Psoas muscle (tissue), 8 donors: ENCODE results near the gene PHAF1. TPM values are rescaled to one million over a fixed set of nuclear protein-coding genes. Genes with fewer than 3 reads are reported as not detected.

Experiments used
- ATAC-seq, 4 donors: fragments of 200-7000 bp; cut with Tn5 transposase; one replicate each; pipeline ENCODE4 v1.9.1; 2020; ENCODE audit warnings: moderate library complexity in 3 of 4, mild to moderate bottlenecking in 2 of 4
- DNase-seq, 2 donors: peaks; one replicate each; pipeline ENCODE4 v3.0.0-alpha.2; 2020
- H3K27ac ChIP-seq: fragments of 200-600 bp; one replicate; pipeline ENCODE4 v1.8.0; 2022
- H3K27me3 ChIP-seq, 3 donors: fragments of 200-600 bp in 1 of 3; one replicate each; pipeline versions ENCODE4 v1.6.1 to v1.8.0; 2013 to 2022; ENCODE audit warnings: low read length in 2 of 3, mild to moderate bottlenecking in 2 of 3, moderate library complexity in 1 of 3; ENCODE audit not compliant: insufficient read depth in 3 of 3
- H3K36me3 ChIP-seq, 2 donors: fragments of 200-600 bp in 1 of 2; one replicate each; pipeline versions ENCODE4 v1.6.1 to v1.8.0; 2013 to 2022; ENCODE audit warnings: low read depth in 1 of 2, mild to moderate bottlenecking in 1 of 2, moderate library complexity in 1 of 2; ENCODE audit not compliant: insufficient read depth in 1 of 2
- H3K4me1 ChIP-seq: fragments of 200-600 bp; one replicate; pipeline ENCODE4 v1.8.0; 2022
- H3K4me3 ChIP-seq: fragments of 200-600 bp; one replicate; pipeline ENCODE4 v1.8.0; 2022; ENCODE audit warnings: mild to moderate bottlenecking
- H3K9me3 ChIP-seq: fragments of 200-600 bp; one replicate; pipeline ENCODE4 v1.8.0; 2022
- WGBS, 3 donors: extraction: QIAGEN DNeasy Blood & Tissue Kit; methylation state at CpG; one replicate each; pipeline versions ENCODE4 v1.1.6 to v1.1.7; 2013; 5-methylcytosine and 5-hydroxymethylcytosine counted together
- intact Hi-C, 2 donors: fragments of 100-400 bp; cut with DNase I; formaldehyde crosslinking; loops; one replicate each; pipeline versions ENCODE4 v1.11.0 to v1.14.2; 2022
- polyA plus RNA-seq, 3 donors: library from polyadenylated mRNA; stranded (reverse); fragments of 200-250 nt; gene quantifications; one replicate each; pipeline ENCODE4 v1.2.3, GENCODE V29; 2013
- total RNA-seq, 4 donors: library from RNA; stranded (reverse); fragmentation: NEBNext Ultra II Directional in 2 of 4; extraction: Animal tissue kit (Norgen Biotek cat#: 25700) in 2 of 4; gene quantifications; one replicate each; pipeline versions ENCODE4 v1.2.1 to v1.2.4, GENCODE V29; 2021 to 2023
- TF ChIP-seq, protein P1 (sequence below): fragments of 200-600 bp; IDR thresholded peaks from one replicate; pipeline ENCODE4 v1.8.0; 2022; ENCODE audit warnings: antibody characterized with exemption
- donor health status: healthy with polysubstance abuse.
- donor health status: DM: no; HTN: no; CAD: no; lungs with moderate emphysema.
- donor health status: Bipolar disorder and iron deficiency.
- donor health status: healthy.
- donor health status: DM: yes; HTN: yes; CAD: no.
- donor health status: DM: no; HTN: no; CAD: no.
- donor health status: DM: no; HTN: no; CAD: no.
- donor health status: DM: yes; HTN: yes; CAD: no.

Gene PHAF1
- total and polyA plus RNA-seq, 7 donors = 12.2 to 60.4 (median 15.4) TPM

DNA sequence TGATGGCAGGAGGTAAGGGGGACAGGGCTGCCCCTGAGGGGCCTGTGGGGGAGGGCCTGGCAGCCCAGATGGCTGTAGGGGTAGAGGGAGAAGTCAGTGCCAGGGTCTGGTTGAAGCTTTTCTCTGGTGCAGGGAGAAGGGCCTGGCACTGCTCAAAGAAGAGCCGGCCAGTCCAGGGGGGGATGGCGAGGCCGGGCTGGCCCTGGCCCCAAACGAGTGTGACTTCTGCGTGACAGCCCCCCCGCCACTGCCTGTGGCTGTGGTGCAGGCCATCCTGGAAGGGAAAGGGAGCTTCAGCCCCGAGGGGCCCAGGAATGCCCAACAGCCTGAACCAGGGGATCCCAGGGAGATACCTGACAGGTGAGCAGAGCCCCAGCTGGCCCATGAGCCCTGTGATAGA lies 57.8 kb downstream of the PHAF1 start:
- no peak for ATAC-seq
- DNase-seq = peak in 1 of 2 donors; percentile 12
- Histone ChIP-seq H3K27me3 (no peaks in the 10 kb centered on the region), H3K36me3 (peaks cover 0 to 20% of the 10 kb centered on the region in 2 donors), H3K27ac (peak overlapping the region; percentile 97), H3K4me3 (no peak overlapping the region), H3K9me3 (no peaks in the 10 kb centered on the region), H3K4me1 (peaks cover 40% of the 10 kb centered on the region)
- WGBS, 3 donors = 78 to 92% (median 85%) methylated on average over 7 of the region's 7 CpGs
- TF ChIP-seq, protein P1, sequence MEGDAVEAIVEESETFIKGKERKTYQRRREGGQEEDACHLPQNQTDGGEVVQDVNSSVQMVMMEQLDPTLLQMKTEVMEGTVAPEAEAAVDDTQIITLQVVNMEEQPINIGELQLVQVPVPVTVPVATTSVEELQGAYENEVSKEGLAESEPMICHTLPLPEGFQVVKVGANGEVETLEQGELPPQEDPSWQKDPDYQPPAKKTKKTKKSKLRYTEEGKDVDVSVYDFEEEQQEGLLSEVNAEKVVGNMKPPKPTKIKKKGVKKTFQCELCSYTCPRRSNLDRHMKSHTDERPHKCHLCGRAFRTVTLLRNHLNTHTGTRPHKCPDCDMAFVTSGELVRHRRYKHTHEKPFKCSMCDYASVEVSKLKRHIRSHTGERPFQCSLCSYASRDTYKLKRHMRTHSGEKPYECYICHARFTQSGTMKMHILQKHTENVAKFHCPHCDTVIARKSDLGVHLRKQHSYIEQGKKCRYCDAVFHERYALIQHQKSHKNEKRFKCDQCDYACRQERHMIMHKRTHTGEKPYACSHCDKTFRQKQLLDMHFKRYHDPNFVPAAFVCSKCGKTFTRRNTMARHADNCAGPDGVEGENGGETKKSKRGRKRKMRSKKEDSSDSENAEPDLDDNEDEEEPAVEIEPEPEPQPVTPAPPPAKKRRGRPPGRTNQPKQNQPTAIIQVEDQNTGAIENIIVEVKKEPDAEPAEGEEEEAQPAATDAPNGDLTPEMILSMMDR = no peak
- intact Hi-C loops = no loop called here

DNA sequence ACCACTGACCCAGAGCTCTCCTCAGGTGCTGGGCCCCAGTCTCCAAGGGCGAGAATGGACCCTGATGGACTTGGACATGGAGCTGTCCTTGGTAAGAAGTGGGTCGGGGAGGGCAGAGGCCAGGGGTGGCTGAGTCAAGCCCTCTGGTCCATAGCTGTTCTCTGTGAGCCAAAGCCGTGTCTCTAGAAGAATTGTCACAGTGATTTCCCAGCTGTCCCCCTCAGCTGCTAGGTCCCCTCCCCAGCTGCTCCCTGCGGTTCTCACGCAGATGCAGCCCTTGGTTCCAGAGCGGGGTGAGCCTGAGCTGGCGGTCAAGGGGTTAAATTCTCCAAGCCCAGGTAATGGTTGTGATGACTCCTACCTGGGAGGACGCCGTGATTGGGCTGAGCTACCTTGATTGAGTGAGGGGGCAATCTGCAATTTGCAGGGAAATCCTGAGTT lies 59.3 kb downstream of the PHAF1 start:
- Histone ChIP-seq H3K9me3 (no peaks in the 10 kb centered on the region), H3K4me3 (peak overlapping the region; percentile 73), H3K4me1 (peaks cover 38% of the 10 kb centered on the region), H3K36me3 (peaks cover 0 to 20% of the 10 kb centered on the region in 2 donors), H3K27me3 (no peaks in the 10 kb centered on the region), H3K27ac (peak overlapping the region; percentile 97)
- DNase-seq = no peak
- TF ChIP-seq, protein P1 = no peak
- intact Hi-C loops = no loop called here
- no peak for ATAC-seq
- 39 to 47% (median 42%) methylated on average over 9 of the region's 9 CpGs for WGBS, 3 donors

DNA sequence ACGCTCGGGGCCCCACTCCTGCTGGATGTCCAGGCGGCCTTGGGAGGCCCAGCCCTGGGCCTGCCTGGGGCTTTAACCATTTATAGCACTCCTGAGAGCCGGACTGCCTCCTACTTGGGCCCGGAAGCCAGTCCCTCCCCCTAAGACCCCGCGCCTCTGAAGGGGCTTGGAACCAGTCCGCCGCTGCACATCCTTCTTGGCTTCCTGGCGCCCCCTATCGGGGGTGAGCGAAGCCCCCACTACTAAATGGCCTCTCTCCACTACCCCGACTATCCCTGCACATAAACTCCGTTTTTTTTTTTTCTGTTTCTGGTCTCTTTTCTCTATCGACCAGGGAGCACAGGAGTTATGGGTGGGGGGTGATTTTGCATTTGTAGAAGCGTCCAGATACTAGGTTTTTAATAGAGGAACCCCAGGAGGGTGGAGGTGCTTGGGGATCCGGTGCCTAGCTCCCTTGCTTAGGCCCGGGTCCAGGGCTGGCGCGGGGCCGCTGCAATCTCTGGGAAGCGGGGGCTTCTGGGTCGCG lies 60.0 kb downstream of the PHAF1 start:
- Histone ChIP-seq H3K4me3 (peak overlapping the region; percentile 73), H3K27me3 (no peaks in the 10 kb centered on the region), H3K27ac (peak overlapping the region; percentile 97), H3K36me3 (peaks cover 0 to 20% of the 10 kb centered on the region in 2 donors), H3K9me3 (no peaks in the 10 kb centered on the region), H3K4me1 (peaks cover 42% of the 10 kb centered on the region)
- TF ChIP-seq, protein P1 = peak; percentile 58
- intact Hi-C loops = no loop called here
- ATAC-seq = peak in 3 of 4 donors; percentile 7 to 26 (median 20)
- 3 to 10% (median 7%) methylated on average over 23 to 24 of the region's 24 CpGs for WGBS, 3 donors
- no peak for DNase-seq

DNA sequence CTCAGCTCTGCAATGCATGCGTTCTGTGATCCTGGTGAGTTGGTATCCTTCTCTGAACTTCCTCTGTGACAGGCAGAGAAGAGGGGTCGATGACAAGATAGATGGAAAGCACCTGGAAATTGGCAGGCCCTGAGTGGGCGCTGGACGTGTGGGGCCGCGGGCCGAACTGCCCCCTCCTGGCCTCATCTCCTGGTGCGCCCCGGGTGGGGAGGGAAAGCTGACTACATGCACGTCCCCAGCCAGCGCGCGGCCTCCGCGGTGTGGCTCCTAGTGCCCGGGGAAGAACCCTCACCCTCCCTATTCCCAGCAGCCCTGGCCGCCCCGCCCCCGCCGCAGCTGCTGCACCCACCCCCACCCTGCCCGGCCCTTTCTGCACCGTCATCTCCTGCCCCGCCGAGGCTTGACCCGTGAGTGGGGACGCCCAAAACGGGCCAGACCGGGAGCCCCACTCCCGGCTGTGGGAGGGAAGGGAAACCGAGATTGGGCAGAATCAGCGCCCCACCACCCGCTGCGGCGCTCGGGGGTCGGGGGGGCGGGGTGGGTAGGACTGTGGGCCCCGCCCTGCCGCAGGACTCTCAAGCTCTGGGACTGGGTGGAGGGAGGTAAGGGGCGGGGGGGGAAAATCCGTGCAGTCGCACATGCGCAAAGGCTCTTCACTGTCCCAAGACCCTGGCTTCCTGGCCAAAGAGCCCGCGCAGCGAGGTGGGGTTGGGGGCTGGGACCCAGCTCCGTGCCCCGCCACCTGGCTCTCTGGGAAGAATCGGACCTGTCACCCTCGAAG lies 60.6 kb downstream of the PHAF1 start, which contains the start of gene NOL3:
TSS of gene NOL3 (plus strand) at position 371 of the 781 bp plus-strand sequence.
- H3K27me3 ChIP-seq = no peaks in the 10 kb centered on the region
- ATAC-seq (peak; percentile 65 to 74 (median 70)), DNase-seq (peak; percentile 89 to 95)
- H3K4me1 ChIP-seq = peaks cover 49% of the 10 kb centered on the region
- WGBS, 3 donors = 0 to 1% (median 1%) methylated on average over 27 to 50 of the region's 50 CpGs
- intact Hi-C loops = no loop called here
- peaks cover 0 to 26% of the 10 kb centered on the region in 2 donors for H3K36me3 ChIP-seq
- TF ChIP-seq, protein P1 = no peak
- H3K4me3 ChIP-seq = peak within 1 kb of the TSS; percentile 73
- H3K9me3 ChIP-seq = no peaks in the 10 kb centered on the region
- H3K27ac ChIP-seq = peak within 1 kb of the TSS; percentile 97
